ENCODE data around the gene USP13. TPM values are rescaled to one million over a fixed set of nuclear protein-coding genes. Genes with fewer than 3 reads are reported as not detected.

Gene USP13, protein sequence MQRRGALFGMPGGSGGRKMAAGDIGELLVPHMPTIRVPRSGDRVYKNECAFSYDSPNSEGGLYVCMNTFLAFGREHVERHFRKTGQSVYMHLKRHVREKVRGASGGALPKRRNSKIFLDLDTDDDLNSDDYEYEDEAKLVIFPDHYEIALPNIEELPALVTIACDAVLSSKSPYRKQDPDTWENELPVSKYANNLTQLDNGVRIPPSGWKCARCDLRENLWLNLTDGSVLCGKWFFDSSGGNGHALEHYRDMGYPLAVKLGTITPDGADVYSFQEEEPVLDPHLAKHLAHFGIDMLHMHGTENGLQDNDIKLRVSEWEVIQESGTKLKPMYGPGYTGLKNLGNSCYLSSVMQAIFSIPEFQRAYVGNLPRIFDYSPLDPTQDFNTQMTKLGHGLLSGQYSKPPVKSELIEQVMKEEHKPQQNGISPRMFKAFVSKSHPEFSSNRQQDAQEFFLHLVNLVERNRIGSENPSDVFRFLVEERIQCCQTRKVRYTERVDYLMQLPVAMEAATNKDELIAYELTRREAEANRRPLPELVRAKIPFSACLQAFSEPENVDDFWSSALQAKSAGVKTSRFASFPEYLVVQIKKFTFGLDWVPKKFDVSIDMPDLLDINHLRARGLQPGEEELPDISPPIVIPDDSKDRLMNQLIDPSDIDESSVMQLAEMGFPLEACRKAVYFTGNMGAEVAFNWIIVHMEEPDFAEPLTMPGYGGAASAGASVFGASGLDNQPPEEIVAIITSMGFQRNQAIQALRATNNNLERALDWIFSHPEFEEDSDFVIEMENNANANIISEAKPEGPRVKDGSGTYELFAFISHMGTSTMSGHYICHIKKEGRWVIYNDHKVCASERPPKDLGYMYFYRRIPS
- total RNA-seq = 4.1 and 7.9 TPM in 2 replicates

GRCh38 chr3:179652447-179653095, at the start of gene USP13:
Gene USP13 (plus strand): TSS chr3:179653040. CDS start chr3:179653226, 186 bp downstream.

GRCh38 chr3:179604321-179605078, 48.3 kb upstream of the USP13 start, which contains the start of the genes MRPL47 and NDUFB5:
Gene MRPL47 (minus strand): TSS chr3:179604638. CDS start chr3:179604624, 14 bp downstream.
Gene NDUFB5 (plus strand): TSS chr3:179604794. CDS start chr3:179604816, 22 bp downstream.

Other genes starting within 250 kb of the USP13 start
- 51.2 and 52.0 TPM in 2 replicates for gene GNB4, start 201.6 kb upstream of the USP13 start, total RNA-seq
- gene ACTL6A, start 90.1 kb upstream of the USP13 start, total RNA-seq = 36.7 and 40.4 TPM in 2 replicates
- 36.9 and 38.1 TPM in 2 replicates for gene MRPL47, start 48.4 kb upstream of the USP13 start, total RNA-seq
- gene NDUFB5, start 48.2 kb upstream of the USP13 start, total RNA-seq = 182 and 189 TPM in 2 replicates